Erythroblast (primary cell): ENCODE measurements around the gene SLC38A7.

Experiments used
- GATA1 ChIP-seq: IDR thresholded peaks from 2 replicates; pipeline ENCODE4 v1.6.1; 2011; ENCODE audit warnings: low read depth, mild to moderate bottlenecking, control low read depth, low read length, moderate library complexity
- POLR2A ChIP-seq: IDR thresholded peaks from 2 replicates; pipeline ENCODE4 v1.6.1; 2011; ENCODE audit warnings: mild to moderate bottlenecking, low read length

DNA sequence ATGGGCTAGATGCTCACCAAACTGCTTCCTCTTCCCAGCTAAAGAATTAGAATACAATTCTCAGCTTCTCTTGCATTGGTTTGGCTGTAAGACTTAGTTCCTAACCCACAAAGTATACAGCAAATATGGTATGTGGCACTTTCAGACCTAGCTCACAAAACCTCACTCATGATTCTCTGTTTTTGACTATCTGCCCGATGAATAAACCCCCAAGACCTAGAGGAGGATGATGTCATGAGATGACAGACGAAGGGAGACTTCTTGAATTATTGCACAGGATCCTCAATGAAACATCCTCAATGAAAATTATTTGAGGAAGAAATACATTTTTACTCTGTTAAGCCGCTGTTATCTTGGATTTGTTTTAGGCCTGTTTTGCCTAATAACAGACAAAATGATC, 69.3 kb downstream of the SLC38A7 start:
- TF ChIP-seq POLR2A (no peak), GATA1 (no peak)
